NCI-H510A treated with DMSO at 0.1 percent for 48 hours (cell line): Measurements from ENCODE around the gene MOB1B.
"Not testable (repeated sequence)": the region's sequence is repeated elsewhere in the genome, so short reads cannot be mapped to it uniquely, and the experiment has no call there.

Experiments used
- DNase-seq: peaks from one replicate; lab custom pipeline; 2025; lab: John Stamatoyannopoulos, UW

Gene MOB1B

DNA sequence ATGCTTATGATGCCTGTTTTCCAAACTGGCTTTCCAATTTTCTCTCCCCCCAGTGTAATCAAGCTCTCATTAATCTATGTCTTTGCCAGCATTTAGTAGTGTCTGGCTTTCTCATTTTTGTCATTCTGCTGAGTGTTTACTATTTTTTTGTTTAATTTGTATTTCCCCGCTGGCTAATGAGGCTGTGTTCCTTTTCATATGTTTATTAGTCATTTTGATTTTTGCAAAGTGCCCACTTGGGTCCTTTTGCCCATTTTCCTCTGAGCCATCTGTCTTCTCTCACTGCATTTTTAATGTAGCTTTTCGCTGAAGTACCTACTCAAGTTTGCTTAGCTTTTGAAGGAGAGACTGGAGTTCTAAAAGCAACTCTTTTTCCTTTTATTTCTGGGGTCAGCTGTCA is 106.0 kb downstream of the MOB1B start:
- DNase-seq = no peak

DNA sequence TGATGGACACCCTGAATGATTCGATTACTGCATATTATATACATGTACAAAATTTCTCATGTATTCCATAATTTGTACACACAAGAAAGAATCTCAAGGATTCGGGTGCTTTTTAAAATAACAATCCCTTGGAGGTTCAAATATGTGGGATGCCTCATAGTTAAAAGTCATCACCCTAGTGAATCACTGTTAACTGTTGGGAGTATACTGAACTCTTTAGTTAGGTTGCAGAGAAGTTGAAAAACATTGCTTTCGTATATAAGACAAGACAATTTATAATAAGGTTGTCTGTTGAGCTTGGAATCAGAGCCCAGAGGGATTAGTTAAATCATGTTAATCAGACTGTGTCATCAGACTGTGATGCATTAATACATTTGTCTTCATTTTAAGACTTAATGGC is 106.9 kb downstream of the MOB1B start:
- no peak for DNase-seq

DNA sequence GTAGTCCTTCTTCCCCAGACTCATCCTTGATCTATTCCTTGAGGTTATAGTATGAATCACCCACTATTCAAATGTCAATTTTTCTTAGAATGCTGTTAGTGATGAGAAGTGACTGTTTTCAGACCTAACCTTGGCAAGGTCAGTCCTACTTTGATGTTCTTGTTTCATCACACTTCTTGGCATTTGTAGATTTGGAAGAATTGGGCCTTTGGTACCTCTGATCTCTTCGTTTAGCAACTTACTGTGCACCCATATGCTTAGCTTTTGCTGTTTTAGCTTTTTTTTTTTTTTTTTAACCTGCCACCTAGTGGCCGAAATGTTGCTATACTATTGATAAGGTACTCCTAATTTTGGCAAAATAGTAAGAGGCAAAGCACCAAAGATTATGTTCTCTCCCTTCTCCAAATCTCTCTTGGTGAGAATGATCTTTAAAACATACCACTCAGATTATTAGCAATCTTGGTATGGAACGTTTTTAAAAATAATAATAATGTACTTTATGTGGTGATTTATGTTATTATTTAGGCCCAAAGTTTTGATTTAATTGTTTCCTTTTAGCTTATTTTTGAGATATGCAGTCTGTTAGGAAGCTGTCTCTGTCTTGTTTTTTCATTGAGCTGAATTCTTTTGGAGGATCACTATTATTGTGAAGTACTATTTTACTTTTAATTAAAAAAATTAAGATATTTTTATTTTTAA is 107.9 kb downstream of the MOB1B start:
- DNase-seq = peak; percentile 46

DNA sequence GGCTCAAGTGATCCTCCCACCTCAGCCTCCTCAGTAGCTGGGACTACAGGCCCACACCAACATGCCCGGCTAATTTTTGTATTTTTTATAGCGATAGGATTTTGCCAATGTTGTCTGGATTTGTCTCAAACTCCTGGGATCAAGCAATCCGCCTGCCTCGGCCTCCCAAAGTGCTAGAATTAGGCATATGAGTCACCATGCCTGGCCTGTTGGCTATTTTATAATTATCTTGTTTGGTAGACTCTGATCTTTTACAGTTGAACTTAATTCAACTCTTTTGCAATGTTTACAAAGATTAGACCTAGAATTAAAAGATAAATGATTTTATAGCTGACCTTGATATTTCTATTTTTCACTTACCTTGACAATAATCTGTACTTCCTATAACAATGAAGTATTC is 109.3 kb downstream of the MOB1B start:
- no peak for DNase-seq

DNA sequence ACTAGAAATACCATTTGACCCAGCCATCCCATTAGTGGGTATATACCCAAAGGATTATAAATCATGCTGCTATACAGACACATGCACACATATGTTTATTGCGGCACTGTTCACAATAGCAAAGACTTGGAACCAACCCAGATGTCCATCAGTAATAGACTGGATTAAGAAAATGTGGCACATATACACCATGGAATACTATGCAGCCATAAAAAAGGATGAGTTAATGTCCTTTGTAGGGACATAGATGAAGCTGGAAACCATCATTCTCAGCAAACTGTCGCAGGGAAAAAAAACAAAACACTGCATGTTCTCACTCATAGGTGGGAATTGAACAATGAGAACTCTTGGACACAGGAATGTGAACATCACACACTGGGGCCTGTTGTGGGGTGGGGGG is 115.2 kb downstream of the MOB1B start:
- DNase-seq = not testable (repeated sequence)

DNA sequence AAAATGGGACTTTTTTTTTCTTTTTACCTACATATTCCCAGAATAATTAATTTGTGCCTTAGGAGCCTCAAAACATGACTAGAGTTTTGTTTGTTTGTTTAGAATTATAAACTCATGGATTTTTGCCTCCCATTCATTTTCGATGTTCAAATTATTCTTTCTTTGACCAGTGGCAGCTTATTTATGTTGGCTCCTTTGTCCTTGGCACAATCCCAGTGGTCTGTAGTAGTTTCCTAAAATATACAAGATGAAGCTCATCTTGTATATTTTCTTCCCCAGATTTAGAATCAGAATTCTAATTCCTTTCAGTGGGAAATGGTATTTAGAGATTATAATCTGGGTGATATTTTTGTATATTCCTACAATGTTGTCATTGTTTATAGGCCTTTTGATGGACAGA is 118.4 kb downstream of the MOB1B start:
- DNase-seq = no peak

DNA sequence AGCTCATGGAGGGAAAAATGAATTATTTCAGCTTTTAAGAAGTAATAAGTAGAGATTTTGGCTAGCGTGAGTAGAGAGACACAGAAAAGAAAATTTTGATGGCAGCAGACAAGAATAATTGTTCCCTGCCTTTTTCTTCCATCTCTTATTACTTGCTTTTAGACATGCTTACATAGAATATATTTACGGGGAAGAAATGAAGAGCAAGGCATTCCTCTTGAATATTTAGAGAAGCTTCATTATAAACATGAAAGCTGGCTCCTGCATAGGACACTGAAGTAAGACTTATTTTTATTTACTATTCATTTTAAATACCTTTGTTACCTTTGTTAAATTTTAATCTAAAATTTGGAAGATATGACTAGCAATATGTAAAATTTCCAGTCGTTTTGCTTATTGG is 123.5 kb downstream of the MOB1B start:
- no peak for DNase-seq

DNA sequence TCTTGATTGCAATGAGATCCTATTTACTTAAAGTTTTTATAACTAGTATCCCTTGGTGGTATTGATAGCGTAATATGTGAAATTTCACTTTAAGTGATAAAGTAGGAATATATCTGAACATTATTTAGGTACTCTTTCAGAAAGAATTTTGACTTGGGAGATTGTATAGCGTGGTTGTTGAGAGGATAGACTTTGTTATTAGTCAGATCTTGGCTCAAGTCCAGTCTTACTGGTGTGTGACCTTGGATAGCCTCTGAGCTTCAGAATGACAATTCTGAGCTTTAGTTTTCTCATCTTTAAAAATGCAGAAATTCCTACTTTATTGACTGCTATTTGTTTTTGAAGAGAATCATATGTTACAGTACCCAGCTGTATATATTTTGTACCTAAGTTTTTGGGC is 123.9 kb downstream of the MOB1B start:
- no peak for DNase-seq

DNA sequence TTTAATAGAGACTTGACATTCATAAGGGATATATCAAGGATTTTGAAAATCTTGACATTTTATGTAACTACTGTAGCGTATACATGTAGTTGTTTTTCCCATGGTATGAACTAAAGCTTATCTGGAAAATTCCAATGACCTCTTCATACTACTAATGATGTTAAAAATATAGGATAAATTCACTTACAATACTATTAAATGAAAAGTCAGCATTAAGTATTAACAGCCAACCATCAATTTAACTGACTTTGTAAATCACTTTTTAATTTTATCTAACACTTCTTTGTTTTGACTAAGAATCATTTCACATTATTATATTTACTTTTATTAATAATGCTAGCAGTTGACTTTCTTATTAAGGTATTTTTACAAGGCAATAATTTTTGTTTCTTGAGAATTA is 125.4 kb downstream of the MOB1B start:
- no peak for DNase-seq

DNA sequence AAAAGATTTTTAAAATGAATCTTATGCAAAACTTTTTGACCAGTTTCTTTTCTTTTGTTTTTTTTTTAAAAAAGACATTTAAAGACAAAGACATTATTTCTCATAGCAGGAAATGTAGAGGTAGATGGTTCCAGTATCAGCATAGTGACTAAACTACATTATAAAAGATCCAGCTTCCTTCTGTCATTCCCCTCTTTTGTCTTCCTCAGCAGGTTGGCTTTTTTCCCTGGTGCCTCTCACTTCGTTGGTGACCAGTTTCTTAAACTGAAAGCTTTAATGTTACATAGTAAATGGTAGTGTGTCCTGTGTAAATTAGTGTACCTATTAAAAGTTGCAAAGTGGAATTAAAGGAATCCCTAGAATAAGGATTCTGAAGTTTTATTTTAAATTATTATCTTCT is 127.3 kb downstream of the MOB1B start:
- no peak for DNase-seq

DNA sequence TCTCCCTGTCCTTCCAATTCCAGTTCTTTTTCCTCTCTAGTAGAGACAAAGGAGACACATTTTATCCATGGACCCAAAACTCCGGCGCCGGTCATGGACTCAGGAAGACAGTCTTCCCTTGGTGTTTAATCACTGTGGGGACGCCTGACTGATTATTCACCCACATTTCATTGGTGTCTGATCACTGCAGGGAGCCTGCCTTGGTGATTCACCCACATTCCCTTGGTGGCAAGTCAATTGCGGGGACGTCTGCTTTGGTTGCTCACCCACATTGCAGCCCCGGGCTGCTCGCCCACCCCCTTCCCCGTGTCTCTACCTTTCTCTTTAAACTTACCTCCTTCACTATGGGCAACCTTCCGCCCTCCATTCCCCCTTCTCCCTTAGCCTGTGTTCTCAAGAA is 129.9 kb downstream of the MOB1B start:
- DNase-seq = not testable (repeated sequence)
